ENCODE data around the gene NRCAM.

- TF ChIP-seq GATA2 (IDR thresholded peaks at IDR 0.05; ENCODE audit: low read depth, low read length) (no peak), GATA3 (IDR thresholded peaks at IDR 0.05; ENCODE audit: low read depth, low read length) (no peak)
Observed at GRCh38 chr7:108226816-108227299, 229.4 kb downstream of the NRCAM start.
